Fibroblast of skin of abdomen (primary cell): Measurements from ENCODE around the gene SFXN5.

Experiments used
- DNase-seq: peaks from one replicate; pipeline ENCODE4 v3.0.0-alpha.2; 2013

SFXN5 gene

DNA sequence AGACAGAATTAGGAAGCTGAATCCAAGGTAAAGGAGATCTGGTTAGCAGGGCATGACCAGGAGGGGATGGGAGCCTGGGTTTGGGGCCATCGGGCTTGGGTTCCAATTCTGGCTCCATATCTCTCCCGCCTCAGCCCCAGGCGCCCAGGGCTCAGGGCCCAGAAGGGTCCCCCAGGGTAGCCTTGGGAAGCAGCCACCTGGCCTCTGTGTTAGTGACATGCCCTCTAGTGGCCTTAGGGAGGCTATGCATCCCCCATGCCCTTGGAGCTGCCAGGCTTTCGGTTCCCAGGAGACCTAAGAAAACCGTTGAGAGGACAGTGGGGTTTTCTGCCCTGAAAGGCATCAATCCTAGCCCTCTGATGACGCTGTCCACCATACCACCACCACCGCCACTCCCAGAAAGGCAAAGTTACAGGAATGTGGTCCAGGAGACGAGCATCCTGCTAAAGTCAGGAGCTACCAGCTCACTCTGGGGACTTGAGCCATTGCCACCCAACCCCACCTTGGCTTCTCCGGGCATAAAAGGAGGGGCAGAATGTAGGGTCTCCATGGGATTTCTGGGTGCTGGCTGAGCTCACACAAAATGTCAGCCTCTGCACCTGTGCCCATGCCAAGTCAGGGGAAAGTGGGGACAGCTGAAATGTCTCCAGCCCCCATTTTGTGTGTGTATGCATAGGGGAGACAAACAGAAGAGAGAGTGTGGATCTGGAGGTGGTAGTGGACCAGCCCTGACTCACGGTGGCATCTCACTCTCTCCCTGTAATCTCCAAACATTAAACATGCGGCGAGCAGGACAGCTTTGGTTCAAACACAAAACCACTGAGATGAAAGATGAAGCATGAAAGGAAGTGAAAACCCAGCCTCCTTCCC is 97.7 kb downstream of the SFXN5 start:
- DNase-seq = peak; percentile 39

DNA sequence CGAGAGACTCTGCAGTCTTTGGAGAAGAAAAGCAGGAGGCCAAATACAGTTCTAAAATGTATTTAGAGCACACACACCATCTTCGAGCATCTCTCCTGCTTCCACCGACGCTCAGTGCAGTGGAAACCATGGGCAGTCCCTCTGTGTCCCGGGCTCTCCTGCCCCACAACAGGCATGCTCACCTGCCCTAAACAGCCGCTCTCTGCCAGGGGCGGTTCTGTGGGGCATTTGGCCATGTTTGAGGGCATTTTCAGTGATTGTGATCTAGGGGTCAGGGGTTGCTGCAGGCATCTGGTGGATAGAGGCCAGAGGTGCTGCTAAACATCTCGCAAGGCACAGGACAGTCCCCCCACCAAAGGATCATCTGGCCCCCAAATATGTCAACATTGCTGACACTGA is 98.4 kb downstream of the SFXN5 start:
- DNase-seq = no peak

DNA sequence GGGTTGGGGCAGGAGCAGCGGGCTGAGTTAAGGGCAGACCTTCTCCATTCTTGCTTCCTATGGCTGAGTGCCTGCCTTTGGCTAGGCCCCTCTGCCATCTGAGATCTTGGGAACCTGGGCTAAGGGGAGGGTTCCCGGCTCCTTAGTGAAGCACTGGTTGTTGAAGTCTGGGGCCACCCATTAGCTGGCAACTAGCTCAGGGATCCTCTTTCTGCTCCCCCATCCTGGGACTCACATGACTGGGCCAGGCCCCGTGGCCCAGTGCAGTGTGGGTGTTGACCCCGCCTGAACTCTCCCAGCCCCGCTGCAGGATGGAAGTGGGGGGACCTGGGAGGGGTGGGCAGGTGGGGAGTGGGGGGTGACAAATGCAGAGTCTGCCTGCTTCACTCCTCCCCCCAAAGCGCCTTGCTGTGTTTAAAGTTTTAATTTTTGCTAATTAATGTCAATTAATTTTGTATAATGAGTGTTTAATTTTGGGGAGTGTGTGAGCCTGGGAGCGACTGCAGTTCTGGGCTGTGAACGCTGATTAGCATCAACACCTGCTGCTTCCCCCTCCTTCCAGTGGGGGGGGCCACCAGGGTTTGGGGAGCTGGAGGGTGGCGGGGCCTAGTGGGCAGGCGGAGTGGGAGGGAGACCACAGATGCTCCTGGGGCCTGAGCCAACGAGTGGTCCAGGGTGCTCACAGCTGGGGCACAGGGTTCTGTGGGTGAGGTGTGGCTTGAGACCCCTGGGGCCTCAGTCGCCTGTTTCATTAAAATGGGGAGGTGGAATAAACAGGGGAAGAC is 99.0 kb downstream of the SFXN5 start:
- DNase-seq = no peak

DNA sequence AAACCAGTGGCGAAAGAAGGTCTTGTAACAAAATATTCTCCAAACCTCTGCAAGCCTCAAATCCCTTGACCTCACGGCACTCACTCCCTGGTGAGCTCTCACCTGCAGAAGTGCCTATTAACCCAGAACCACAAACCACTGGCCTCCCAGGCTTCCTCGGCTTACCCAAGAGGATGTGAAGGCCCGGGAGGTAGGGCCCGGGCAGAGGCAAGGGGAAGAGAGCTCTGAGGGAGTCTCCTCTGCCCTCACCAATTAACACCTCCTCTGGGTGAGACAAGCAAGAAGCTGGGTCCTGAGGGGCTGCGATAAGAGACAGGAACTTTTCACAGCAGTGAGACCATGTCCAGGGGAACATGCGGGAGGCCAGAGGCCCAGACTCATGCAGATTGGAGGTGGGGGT is 100.5 kb downstream of the SFXN5 start:
- DNase-seq = no peak

DNA sequence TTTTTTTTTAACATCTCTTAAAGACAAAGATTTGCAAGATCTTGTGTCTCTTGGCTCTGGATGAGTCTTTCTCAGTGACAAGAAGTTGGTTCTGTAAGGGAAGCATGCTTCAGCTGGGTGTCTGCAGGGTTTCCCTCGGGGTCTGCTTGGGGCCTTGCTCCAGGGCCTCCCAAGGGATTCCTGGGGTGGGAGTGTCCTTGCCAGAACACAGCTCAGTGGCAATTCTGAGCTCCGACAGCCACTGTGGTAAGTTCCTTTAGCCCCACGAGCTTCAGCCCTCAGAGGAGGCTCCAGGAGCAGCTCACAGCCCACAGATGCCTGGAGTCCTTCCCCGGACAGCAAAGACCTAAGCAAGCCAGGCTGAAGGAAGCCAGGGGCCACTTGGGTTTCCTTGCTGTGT is 101.8 kb downstream of the SFXN5 start:
- DNase-seq = no peak

DNA sequence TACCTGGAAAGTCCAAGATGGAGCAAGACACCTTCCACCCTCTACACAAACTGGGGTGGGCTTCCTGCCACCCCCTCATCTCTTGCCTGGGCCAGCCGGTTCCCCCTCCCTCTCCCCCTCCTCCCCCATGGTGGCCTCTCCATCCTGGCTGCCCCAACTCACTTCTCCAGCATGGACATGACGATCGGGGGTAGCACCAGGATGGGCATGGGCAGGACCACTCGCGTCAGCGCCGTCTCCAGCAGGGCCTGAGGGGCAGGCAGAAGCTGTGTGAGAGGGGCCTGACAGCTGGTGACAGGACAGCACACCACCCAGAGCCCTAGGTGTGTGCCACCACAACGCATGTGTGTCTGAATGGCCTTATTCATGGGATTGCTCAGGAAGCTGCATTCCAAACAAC is 103.2 kb downstream of the SFXN5 start:
- no peak for DNase-seq

DNA sequence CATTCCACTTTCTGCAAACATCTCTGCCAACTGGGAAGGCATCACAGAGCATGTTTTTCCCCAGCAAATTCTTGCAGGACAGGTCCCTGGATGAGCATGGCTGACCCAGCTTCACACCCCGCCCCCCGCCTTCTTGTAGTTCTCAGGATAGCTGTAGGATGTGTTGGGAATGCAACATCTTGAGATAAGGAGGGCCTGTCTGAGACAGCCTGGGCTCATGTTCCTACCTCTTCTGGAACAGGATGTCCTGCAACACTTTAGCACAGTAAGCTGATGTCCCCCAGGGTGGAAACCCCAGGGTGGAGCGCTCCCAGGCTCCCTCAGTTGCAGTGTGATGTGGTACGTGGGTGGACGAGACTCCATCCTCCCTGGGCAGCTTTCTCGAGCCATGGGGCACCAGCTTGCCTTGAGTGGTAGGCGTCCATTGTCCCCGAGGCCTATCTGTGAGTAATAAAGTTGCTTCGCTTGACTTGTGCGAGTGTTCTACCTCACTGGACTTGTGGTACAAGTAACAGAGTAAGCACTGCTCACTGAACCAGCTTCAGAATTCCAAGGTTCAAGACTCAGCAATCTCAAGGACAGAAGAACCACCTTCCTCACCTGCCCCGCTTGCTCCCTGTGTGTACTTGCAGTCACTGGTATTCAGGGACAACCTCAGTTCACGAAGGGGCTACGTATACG is 105.6 kb downstream of the SFXN5 start:
- no peak for DNase-seq

DNA sequence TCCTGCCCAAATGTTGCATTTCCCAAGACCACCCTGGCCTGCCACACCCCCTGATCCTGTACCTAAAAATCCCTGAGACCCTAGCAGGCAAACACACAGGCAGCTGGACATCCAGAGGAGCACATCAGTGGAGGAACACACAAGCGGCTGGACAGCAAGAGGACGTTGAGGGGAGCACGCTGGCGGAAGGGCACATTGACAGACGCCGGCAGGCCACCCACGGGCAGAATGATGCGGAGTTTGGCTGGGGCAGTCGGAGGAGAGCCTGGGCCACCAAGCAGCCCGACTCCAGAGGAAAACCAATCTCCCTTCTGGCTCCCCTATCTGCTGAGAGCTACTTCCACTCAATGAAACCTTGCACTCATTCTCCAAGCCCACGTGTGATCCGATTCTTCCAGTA is 106.5 kb downstream of the SFXN5 start:
- no peak for DNase-seq

DNA sequence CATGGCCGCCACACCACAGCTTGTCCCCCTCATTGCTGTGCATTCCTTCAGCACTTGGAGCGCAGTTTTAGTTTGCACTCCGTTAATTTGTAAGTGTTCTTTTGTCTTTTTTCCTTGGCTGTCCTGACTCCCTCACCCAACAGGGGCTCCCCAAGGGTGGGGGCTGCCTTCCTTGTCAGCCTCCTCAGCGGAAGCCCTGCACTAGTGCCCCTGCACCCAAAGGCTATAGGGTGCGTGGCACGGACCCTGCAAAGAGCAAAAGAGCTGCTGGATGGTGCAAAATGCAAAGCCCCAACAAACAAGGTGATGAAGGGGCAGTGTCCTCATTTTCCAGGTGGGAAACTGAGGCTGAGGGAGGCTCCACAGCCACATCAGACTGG is 107.4 kb downstream of the SFXN5 start:
- DNase-seq = no peak

DNA sequence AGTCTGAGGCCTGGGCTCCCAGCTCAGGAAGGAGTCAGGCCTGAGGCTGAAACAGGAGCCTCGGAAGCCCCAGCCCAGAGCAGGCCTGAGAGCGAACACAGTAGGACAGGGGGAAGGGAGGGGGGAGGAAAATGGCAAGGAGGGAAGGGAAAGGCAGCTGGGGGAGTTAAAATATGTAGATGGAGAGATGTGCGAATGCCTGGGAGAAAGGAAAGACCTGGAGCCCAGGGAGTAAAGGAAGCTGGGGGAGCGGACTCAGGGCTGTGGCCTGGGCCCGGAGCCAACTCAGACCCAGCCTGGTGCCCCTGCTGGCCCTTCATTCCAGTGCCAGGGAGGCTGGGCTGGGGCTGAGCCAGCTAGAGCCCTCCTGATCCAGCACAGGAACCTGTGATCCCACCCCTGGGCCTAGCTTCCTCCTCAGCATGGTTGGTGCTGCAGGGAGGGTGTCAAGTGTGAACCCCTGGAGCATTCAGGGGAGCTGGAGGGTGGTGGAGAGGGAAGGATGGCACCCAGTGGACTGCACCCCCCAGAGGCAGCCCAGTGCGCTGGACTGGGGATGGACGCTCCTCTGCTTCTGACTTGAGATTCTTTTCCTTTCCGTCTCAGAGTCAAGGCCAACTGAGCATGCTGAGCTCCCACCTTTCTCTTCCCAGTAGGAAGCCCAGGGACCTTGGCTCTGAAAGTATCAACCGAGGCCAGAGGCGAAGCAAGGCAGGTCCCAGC is 107.9 kb downstream of the SFXN5 start:
- no peak for DNase-seq

DNA sequence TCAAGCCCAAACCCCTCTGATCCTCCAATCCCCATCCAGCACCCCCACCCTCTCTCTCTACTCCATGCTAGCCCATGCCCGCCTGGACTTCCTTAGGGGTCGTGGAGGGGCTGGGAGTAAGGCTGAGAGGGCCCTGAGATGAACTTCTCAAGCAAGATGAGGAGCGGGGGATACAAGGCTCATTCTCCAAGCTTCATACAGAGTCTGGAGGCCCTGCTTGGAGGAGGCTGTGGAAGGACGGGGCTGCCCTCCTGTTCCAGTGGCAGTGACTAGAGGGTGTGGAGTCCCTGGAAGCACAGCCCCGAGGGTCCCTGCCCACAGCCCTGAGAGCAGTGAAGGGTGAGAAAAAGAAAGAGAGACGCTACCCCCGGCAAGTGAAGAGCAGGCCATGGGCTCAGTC is 108.6 kb downstream of the SFXN5 start:
- DNase-seq = no peak

DNA sequence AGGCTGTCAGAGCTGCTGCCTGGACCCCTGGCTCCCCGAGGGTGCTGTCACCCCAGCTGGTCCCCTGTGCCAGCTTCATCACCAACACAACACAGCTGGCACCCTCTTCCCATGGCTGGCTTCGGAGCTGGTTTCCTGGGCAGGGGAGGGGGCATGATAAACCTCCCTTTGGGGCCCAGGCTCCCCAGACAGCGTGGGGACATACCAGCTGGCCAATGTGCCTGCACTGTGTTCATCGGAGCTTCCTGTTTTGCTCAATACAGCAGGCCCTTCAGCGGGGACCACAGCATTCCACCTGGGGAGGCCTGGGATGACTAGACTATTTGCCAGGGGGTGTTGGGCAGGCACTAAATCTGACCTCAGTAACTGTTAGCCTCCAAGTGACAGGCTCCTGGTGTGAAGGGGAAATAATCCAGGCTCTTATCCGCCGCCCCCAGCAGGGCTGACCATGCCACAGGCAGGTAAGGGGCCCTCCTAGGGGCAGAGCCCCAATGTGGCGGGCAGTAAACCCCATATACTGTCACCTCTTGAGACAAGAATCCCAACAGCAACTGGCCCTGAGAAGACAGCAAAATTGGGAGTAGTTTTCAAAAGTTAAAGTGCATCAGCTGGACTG is 109.6 kb downstream of the SFXN5 start:
- no peak for DNase-seq

DNA sequence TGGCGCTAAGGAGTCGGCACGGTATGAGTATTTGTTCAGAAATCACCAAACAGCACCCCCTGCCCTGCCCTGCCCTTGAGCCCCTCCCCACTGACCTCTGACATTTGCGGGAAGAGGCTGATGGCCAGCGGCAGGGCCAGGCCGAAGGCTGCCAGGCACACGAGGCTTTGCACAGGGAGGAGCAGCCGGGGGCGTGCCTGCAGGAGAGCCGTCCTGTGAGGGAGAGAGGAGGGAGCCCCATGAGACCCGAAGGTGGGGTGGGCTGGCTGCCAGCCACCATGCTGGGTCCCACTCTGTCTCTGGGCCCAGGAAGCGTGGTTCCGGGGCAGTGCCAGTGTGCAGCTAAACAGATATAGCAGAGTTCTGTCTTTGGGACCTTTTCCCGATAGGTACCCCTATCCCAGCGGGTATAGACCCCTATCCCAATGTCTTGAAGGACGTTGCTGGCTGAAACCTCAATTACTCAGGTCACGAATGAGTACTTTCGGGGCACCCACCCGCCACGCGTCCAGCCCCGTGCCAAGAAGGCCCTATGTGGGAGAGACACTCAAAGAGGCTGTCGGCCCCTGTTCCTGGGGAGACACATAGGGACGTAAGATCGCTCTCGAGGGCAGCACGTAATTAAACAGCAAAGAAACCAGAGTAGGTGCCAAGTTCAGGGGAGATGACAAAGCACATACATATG is 110.3 kb downstream of the SFXN5 start:
- no peak for DNase-seq

DNA sequence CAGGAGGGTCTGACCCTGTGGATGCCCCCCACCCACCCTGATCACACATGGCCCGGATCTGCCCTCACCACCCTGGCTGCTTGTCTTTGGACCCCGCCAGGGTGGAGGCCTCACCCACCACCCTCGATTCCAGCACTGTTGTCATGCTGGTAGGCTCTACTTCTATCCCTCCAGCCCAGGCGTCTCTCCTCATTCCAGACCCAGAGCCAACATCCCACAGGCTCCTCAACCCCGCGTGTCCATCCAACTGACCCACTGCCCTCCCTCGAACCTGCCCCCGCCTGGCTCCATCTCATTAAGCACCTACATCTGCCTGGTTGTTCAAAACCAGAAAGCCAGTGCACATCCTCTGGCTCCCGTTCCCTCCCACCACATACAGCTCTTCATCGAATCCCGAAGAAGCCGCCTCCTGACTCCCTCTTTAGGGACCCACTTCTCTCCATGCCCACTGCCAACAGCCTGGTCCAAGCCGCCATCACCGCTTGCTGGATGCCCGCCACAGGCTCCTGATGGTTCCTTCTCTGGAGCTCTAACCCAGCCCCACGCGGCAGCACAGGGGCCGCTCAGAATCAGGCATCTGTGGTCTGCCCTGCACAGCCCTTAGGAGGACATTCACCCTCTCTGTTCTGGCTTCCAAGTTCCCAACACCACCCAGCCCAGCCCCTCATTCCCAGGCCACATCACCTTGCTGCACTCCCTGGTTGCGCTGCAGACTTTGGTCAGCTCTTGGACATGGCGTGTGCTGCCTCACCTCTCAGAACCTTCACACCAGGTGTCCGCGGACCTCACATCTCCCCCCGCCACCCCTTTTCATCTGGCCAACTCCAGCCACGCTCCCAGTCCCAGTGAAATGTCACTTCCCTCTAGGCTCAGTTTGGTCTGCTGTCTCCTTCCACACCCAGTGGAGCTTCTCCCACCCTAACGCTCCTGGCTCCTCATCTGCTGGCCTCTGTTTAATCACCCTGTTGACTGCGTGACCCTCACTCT is 111.2 kb downstream of the SFXN5 start:
- no peak for DNase-seq

DNA sequence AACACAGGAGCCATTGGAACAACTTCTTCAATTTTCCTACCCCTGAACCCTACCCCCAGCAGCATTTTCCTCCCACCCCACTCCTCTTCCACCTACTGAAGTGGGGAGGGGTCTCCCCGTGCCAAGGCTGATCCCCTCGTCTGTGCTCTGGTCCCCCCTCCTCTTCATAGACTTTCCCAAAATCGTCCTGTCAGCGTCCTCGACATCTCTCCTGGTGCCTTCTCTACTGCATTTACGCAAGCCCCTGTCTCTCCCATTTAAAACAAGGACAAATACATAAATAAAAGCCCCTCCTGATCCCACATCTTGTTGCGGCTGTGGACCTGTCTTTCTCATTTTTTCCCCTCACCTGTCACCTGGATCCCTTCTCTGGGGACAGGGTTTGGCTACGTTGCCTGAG is 112.0 kb downstream of the SFXN5 start:
- no peak for DNase-seq

DNA sequence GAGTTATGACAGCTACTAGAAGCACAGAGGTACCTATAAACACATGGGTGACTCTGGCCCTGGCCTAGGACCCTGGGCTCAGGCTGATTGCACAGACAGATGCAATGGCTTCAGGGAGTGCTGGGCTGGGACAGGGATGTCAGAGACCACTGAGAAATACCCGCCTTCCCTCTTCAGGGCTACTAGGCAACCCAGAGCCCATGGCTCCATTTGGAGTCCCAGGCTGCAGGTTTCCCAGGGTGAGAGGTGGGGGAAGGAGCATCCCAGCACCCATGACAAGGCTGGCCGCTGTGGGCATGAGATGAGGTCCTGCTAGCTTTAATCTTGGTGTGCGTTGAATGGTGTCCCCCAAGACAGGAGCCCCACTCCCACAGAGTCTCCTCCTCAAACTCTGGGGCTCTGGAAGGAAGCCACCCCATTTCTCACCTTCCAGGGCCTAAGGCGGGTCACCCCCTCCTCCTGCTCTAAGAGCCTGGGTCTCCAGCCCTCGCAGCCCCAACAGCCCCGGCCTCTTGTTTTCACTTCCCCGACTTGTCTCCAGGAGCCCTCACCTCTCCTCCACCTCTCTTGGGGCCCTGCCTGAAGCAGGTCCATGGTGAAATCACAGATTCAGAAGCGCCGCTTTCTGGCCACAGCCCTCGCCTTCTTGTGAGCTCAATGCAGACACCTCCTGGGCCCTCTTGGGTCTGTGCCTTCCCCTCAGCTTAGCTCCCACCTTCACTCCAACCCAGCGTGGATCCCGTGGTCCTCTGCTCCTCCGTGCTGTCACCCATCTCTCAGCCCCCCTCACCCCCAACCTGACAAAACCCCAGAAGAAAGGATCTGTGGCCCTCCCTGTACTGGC is 112.7 kb downstream of the SFXN5 start:
- DNase-seq = no peak

DNA sequence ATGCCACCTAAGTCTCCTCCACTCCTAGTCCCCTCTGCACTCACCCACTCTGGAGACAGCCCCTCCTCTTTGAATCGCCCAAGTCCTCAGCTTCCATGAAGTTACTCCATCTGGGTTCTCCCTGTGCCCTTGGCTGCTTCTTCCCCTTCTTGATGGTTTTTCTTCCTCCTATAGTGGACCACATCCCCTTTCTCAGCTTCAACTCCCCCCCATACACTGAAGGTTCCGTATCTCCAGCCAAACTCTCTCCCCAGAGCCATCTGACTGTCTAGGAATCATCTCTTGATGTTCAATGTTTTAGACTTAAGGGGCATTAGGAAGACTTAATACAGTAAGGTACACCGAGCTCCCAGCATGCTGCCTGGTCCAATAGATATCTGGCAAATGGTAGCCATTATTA is 114.6 kb downstream of the SFXN5 start:
- DNase-seq = no peak

DNA sequence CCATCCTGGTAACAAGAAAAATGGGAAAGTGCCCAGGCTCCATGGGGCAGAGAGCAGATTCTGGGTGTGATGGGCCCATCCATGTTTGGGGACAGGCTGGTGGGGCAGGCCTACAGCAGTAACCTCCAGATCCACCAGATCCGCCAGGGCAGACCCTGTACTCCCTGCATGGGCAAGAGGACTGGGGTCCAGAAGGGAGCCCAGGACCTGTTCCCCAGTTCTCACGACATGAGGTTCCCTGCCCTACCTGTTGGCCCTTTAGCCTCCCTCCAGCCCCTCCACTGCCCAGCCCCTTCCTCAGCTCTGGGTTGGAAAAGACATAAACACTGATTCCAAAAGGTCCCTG is 115.5 kb downstream of the SFXN5 start:
- DNase-seq = no peak

DNA sequence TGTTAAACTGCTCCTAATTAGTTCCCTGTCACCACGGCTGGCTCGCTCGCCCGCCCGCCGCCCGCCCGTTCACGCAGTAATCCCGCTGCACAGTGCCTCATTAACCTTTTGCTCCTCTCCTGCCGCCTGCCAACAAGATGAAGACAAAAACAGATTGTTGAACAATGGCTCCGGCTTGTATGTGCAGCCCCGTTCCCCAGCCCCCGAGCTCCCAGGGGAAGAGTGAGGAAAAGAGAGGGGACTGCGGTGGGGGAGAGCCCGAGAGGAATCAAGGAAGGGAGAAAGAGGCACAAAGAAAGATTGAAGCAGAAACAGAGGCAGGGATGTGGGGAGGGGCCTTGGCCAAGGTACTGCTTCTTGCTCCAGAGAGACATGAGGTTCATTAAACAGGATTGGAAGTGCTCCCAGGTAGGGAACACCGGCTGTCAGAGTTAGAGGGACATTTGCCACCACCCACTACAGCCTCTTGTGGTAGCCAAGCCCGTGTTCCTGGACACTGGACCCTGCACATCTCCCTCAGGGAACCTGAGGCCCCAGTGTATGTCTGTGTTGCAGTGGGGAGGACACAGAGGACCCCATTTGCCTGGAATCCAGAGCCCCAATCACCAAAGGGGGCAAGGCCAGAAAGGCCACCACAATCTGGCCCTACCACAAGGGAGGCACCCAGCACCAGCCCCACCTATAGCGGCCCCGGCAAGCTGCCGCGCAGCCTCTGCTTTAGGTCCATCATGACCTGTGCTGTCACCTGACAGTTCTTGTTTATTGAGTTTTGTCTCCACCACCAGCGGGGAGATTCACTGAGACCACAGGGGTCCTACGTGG is 116.1 kb downstream of the SFXN5 start:
- DNase-seq = no peak
